H1 (cell line): ENCODE data around the gene OR51A4. TPM values are rescaled to one million over a fixed set of nuclear protein-coding genes. Genes with fewer than 3 reads are reported as not detected.

Source experiments
- CTCF ChIA-PET: fragments of 300-600 bp; sonication (Branson Sonifier 250); formaldehyde crosslinking; loops from one replicate; lab custom pipeline; 2021; ENCODE audit not compliant: partially characterized antibody; lab: Charles Lee
- POLR2A ChIA-PET: fragments of 300-600 bp; sonication (Branson Sonifier 250); formaldehyde crosslinking; loops from one replicate; lab custom pipeline; 2021; ENCODE audit warnings: inconsistent platforms; ENCODE audit not compliant: partially characterized antibody; lab: Charles Lee
- DNase-seq, 2 experiments: peaks; one replicate each; pipeline versions ENCODE4 v3.0.0 to v3.0.0-alpha.2; 2010 to 2022; ENCODE audit warnings: low spot score in 2 of 2, low read depth in 1 of 2, mixed read lengths in 1 of 2
- FAIRE-seq: peaks from 2 replicates; lab custom pipeline; 2011; peaks lifted over from hg19 to GRCh38; lab: Jason Lieb, UNC
- H2AFZ ChIP-seq: 2 replicates; pipeline ENCODE4 v1.8.1; 2012; ENCODE audit warnings: low read length, inconsistent platforms
- H2AK5ac ChIP-seq: 2 replicates; pipeline ENCODE4 v1.6.1; 2013; ENCODE audit warnings: low read depth, low read length
- H2BK120ac ChIP-seq: replicated peaks from 2 replicates; pipeline ENCODE3; 2013; ENCODE audit warnings: low read depth, low read length, inconsistent platforms
- H2BK12ac ChIP-seq: 2 replicates; pipeline ENCODE4 v1.6.1; 2013; ENCODE audit warnings: low read depth, low read length
- H2BK15ac ChIP-seq: 2 replicates; pipeline ENCODE4 v1.6.1; 2013; ENCODE audit warnings: low read length
- H2BK20ac ChIP-seq: 2 replicates; pipeline ENCODE4 v1.6.1; 2013; ENCODE audit warnings: low read length
- H2BK5ac ChIP-seq: 2 replicates; pipeline ENCODE4 v1.6.1; 2013; ENCODE audit warnings: low read depth, low read length
- H3K14ac ChIP-seq: 2 replicates; pipeline ENCODE4 v1.6.1; 2013; ENCODE audit warnings: inconsistent platforms; ENCODE audit not compliant: insufficient read length
- H3K18ac ChIP-seq: 2 replicates; pipeline ENCODE4 v1.6.1; 2013; ENCODE audit warnings: low read length; ENCODE audit errors: extremely low read depth
- H3K23ac ChIP-seq: 2 replicates; pipeline ENCODE4 v1.6.1; 2013; ENCODE audit warnings: inconsistent platforms; ENCODE audit not compliant: insufficient read length
- H3K23me2 ChIP-seq: 2 replicates; pipeline ENCODE4 v1.6.1; 2013; ENCODE audit warnings: low read depth, low read length
- H3K27ac ChIP-seq: 2 replicates; pipeline ENCODE4 v1.6.1; 2011; ENCODE audit warnings: low read depth, low read length, inconsistent platforms
- H3K27me3 ChIP-seq, 4 experiments: replicated peaks in 1 of 4; 1 replicate in 1 of 4; 2 replicates in 3 of 4; pipeline versions ENCODE4 v1.6.1 to v1.8.1; 2011 to 2013; ENCODE audit warnings: low read length in 3 of 4, mild to moderate bottlenecking in 3 of 4, inconsistent platforms in 2 of 4, mixed read lengths in 2 of 4, moderate library complexity in 1 of 4; ENCODE audit not compliant: control insufficient read depth in 3 of 4, insufficient read depth in 3 of 4; ENCODE audit errors: extremely low read depth in 1 of 4
- H3K36me3 ChIP-seq, 4 experiments: 2 replicates each; pipeline versions ENCODE4 v1.6.1 to v1.8.1; 2011 to 2013; ENCODE audit warnings: mild to moderate bottlenecking in 4 of 4, low read length in 3 of 4, moderate library complexity in 2 of 4, control low read depth in 1 of 4, inconsistent platforms in 1 of 4; ENCODE audit not compliant: insufficient read depth in 4 of 4, control insufficient read depth in 2 of 4
- H3K4ac ChIP-seq: replicated peaks from 2 replicates; pipeline ENCODE3; 2013; ENCODE audit warnings: low read length, low read depth, mixed read lengths, inconsistent platforms; ENCODE audit not compliant: insufficient read length
- H3K4me1 ChIP-seq, 4 experiments: replicated peaks in 1 of 4; 1 replicate in 1 of 4; 2 replicates in 3 of 4; pipeline versions ENCODE4 v1.6.1 to v1.8.1; 2011 to 2013; ENCODE audit warnings: low read length in 3 of 4, inconsistent platforms in 2 of 4, mixed read lengths in 1 of 4; ENCODE audit not compliant: insufficient read depth in 4 of 4, control insufficient read depth in 3 of 4
- H3K4me2 ChIP-seq, 2 experiments: 2 replicates each; pipeline versions ENCODE4 v1.6.1 to v1.8.1; 2011 to 2013; ENCODE audit warnings: low read depth in 2 of 2, low read length in 2 of 2, control low read depth in 1 of 2, inconsistent platforms in 1 of 2, mild to moderate bottlenecking in 1 of 2; ENCODE audit not compliant: insufficient read depth in 1 of 2
- H3K4me3 ChIP-seq, 4 experiments: fragments of 200-600, 300-600 bp in 1 of 4; sonication (generic), shearing (Covaris generic), sonication (Bioruptor Twin) in 1 of 4; 2 replicates each; pipeline versions ENCODE4 v1.5.1 to v1.8.1; 2011 to 2016; ENCODE audit warnings: low read length in 4 of 4, low read depth in 3 of 4, control low read depth in 2 of 4, inconsistent platforms in 2 of 4, mild to moderate bottlenecking in 2 of 4, mixed read lengths in 1 of 4, moderate library complexity in 1 of 4; ENCODE audit not compliant: insufficient read depth in 2 of 4; ENCODE audit errors: extremely low read depth in 1 of 4
- H3K56ac ChIP-seq: replicated peaks from 2 replicates; pipeline ENCODE3; 2013; ENCODE audit warnings: low read depth, mild to moderate bottlenecking, mixed read lengths, low read length, inconsistent platforms; ENCODE audit not compliant: insufficient read length
- H3K79me1 ChIP-seq: 2 replicates; pipeline ENCODE4 v1.6.1; 2013; ENCODE audit warnings: low read depth, low read length, control low read depth
- H3K79me2 ChIP-seq, 2 experiments: 2 replicates each; pipeline versions ENCODE4 v1.6.1 to v1.8.1; 2012 to 2013; ENCODE audit warnings: low read length in 2 of 2, mild to moderate bottlenecking in 2 of 2, inconsistent platforms in 1 of 2; ENCODE audit not compliant: insufficient read depth in 2 of 2, control insufficient read depth in 1 of 2
- H3K9ac ChIP-seq, 4 experiments: replicated peaks in 1 of 4; 1 replicate in 1 of 4; 2 replicates in 3 of 4; pipeline versions ENCODE4 v1.6.1 to v1.8.1; 2011 to 2013; ENCODE audit warnings: low read depth in 3 of 4, low read length in 3 of 4, control low read depth in 2 of 4, mild to moderate bottlenecking in 2 of 4, moderate library complexity in 2 of 4, inconsistent platforms in 1 of 4; ENCODE audit errors: extremely low read depth in 1 of 4
- H3K9me3 ChIP-seq, 2 experiments: 2 replicates each; pipeline versions ENCODE4 v1.6.1 to v1.8.1; 2012 to 2013; ENCODE audit warnings: mild to moderate bottlenecking in 2 of 2, moderate library complexity in 2 of 2, control low read depth in 1 of 2, inconsistent platforms in 1 of 2, low read depth in 1 of 2, low read length in 1 of 2, mixed read lengths in 1 of 2; ENCODE audit not compliant: insufficient read depth in 2 of 2
- H4K20me1 ChIP-seq, 2 experiments: replicated peaks in 1 of 2; 2 replicates each; pipeline versions ENCODE3 to v1.8.1; 2011 to 2013; ENCODE audit warnings: inconsistent platforms in 2 of 2, low read length in 2 of 2, mild to moderate bottlenecking in 1 of 2; ENCODE audit not compliant: insufficient read depth in 2 of 2, control insufficient read depth in 1 of 2
- H4K5ac ChIP-seq: 2 replicates; pipeline ENCODE4 v1.6.1; 2013; ENCODE audit warnings: low read length, low read depth, mixed read lengths, inconsistent platforms; ENCODE audit not compliant: insufficient read length
- H4K8ac ChIP-seq: 2 replicates; pipeline ENCODE4 v1.8.0; 2013; ENCODE audit warnings: mild to moderate bottlenecking, moderate library complexity, low read length, inconsistent platforms; ENCODE audit not compliant: insufficient read depth; ENCODE audit errors: extremely low read depth
- H4K91ac ChIP-seq: replicated peaks from 2 replicates; pipeline ENCODE3; 2013; ENCODE audit warnings: low read length, mixed read lengths, inconsistent platforms; ENCODE audit not compliant: insufficient read length
- ASH2L ChIP-seq: fragments of 200-600, 300-600 bp; sonication (generic); IDR thresholded peaks from one replicate; pipeline ENCODE4 v1.7.1; 2017; ENCODE audit warnings: low read length
- BCL11A ChIP-seq, 2 experiments: IDR thresholded peaks; one replicate each; pipeline ENCODE4 v1.6.1; 2011; ENCODE audit warnings: low read depth in 2 of 2, low read length in 2 of 2, mild to moderate bottlenecking in 2 of 2
- CBX5 ChIP-seq: fragments of 300-800, 300-1000 bp; sonication (generic); IDR thresholded peaks from 2 replicates; pipeline ENCODE4 v1.7.1; 2016; ENCODE audit warnings: antibody characterized with exemption, low read length, low read depth
- CREB1 ChIP-seq: IDR thresholded peaks from 2 replicates; pipeline ENCODE4 v1.6.1; 2012; ENCODE audit warnings: inconsistent platforms
- EZH2 ChIP-seq: fragments of 200-600 bp; sonication (generic); IDR thresholded peaks from 2 replicates; pipeline ENCODE4 v1.7.1; 2012; ENCODE audit warnings: low read depth, mild to moderate bottlenecking, moderate library complexity, low read length, inconsistent platforms; ENCODE audit not compliant: severe bottlenecking
- polyA plus RNA-seq, 7 experiments: library from polyadenylated mRNA; depleted of rRNA in 3 of 7; stranded (reverse) in 5 of 7; unstranded in 2 of 7; fragments of >200 nt in 5 of 7; fragments of 200-250 nt in 2 of 7; gene quantifications; 1 replicate in 5 of 7; 2 replicates in 1 of 7; 4 replicates in 1 of 7; pipeline versions ENCODE4 v1.2.1 to v1.2.3, GENCODE V29; 2011 to 2013; ENCODE audit warnings: missing spikeins in 2 of 7, mixed read lengths in 2 of 7
- total RNA-seq: library from RNA; stranded (reverse); fragmentation: NEBNext Ultra II Directional; extraction: Animal tissue kit (Norgen Biotek cat#: 25700); gene quantifications from 2 replicates; pipeline ENCODE4 v1.2.1, GENCODE V29; 2021

Gene OR51A4
- total and polyA plus RNA-seq, 2 of the 8 experiments (the other 6 are each of a cell fraction or from before 2014, with no cell fraction given): not detected

DNA sequence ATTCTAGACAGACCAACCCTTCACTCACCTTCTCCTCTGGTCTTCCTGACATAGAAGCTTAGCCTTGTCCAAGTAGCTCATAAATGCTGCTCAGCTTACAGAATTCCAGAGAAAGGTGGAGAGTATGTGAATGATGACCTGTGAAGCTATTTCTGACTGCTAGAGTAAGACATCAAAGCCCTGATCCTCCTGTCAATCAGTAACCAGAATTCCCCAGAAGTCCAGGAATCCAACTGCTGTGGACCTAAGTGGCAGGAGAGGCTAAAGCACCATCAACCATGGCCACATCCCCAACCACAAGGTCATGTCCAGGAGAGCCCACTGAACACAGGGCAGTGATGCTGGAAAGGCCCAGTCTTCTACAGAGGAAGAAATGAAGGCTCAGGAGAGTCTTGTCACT, 30.8 kb downstream of the OR51A4 start (continued):
- TF ChIP-seq ASH2L: no peak

DNA sequence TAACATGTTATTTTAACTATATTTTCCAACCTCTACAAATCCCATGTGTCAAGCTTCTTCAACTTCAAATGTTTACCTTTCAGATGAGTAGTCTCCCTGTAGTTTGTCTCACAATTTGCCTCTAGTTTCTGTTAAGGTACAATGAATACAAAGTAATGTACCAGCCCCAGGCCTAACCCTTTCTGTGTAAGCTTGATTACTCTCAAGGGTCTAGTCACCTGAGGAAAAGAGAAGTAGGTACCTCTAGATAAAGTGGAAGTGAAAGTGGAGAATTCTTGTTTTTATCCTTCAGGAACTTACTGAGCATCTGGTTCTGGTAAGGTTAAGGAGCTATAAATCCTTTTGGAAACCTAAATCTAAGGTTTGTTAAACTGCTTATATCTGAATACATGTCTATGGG, 43.9 kb downstream of the OR51A4 start, which contains the start of gene OR51A7:
Gene OR51A7, plus strand, starts transcription at position 300 of the 400 bp plus-strand sequence. CDS start 3,587 bp downstream, outside the sequence.
- Histone ChIP-seq H2BK12ac (no peak within 1 kb of the TSS), H3K79me2 (no peaks in the 10 kb centered on the region), H2BK20ac (no peak within 1 kb of the TSS), H3K9ac (no peak within 1 kb of the TSS), H3K27me3 (no peaks in the 10 kb centered on the region), H3K4ac (no peak within 1 kb of the TSS), H4K5ac (no peak within 1 kb of the TSS), H4K8ac (no peak within 1 kb of the TSS), H4K20me1 (no peaks in the 10 kb centered on the region), H2BK15ac (no peak within 1 kb of the TSS), H3K4me2 (no peak within 1 kb of the TSS), H3K56ac (no peak within 1 kb of the TSS), H3K14ac (no peak within 1 kb of the TSS)
- POLR2A ChIA-PET: no interaction called here
- no peak for DNase-seq
- TF ChIP-seq EZH2 (no peak), CREB1 (no peak), CBX5 (no peak), BCL11A (IDR thresholded peaks at IDR 0.05; ENCODE audit: low read depth in 2 of 2, low read length in 2 of 2) (no peak)
- TF ChIP-seq, all 59 proteins: peak for 0
- FAIRE-seq: no peak
- Histone ChIP-seq H3K79me1 (no peaks in the 10 kb centered on the region), H2AFZ (no peak within 1 kb of the TSS), H3K27ac (no peak within 1 kb of the TSS), H3K23ac (no peak within 1 kb of the TSS), H3K23me2 (no peaks in the 10 kb centered on the region), H3K4me3 (no peak within 1 kb of the TSS), H3K4me1 (no peaks in the 10 kb centered on the region), H2AK5ac (no peak within 1 kb of the TSS), H2BK120ac (no peak within 1 kb of the TSS), H3K36me3 (no peaks in the 10 kb centered on the region), H3K9me3 (no peaks in the 10 kb centered on the region), H3K18ac (no peak within 1 kb of the TSS), H2BK5ac (no peak within 1 kb of the TSS), H4K91ac (no peak within 1 kb of the TSS)
- CTCF ChIA-PET: no interaction called here
